Vagina (tissue), 2 donors: ENCODE measurements around the gene PPDPF. TPM values are rescaled to one million over a fixed set of nuclear protein-coding genes. Genes with fewer than 3 reads are reported as not detected.

Source experiments
- DNase-seq, 2 donors: peaks; one replicate each; pipeline ENCODE4 v3.0.0-alpha.2; 2017; ENCODE audit errors: extremely low spot score in 2 of 2
- H3K27ac ChIP-seq: fragments of 200-600 bp; sonication (generic); one replicate; pipeline ENCODE4 v1.5.1; 2019
- H3K27me3 ChIP-seq: fragments of 200-600 bp; sonication (generic); one replicate; pipeline ENCODE4 v1.5.1; 2019
- H3K36me3 ChIP-seq, 2 donors: fragments of 200-600 bp; sonication (generic); one replicate each; pipeline ENCODE4 v1.5.1; 2017 to 2019
- H3K4me1 ChIP-seq: fragments of 200-600 bp; sonication (generic); one replicate; pipeline ENCODE4 v1.5.1; 2019
- H3K4me3 ChIP-seq, 2 donors: fragments of 200-600 bp; sonication (generic); 1 replicate in 1 of 2; 2 replicates in 1 of 2; pipeline ENCODE4 v1.5.1; 2016 to 2019
- H3K9me3 ChIP-seq: fragments of 200-600 bp; sonication (generic); one replicate; pipeline ENCODE4 v1.5.1; 2019
- CTCF ChIP-seq, 3 experiments: fragments of 450-650 bp in 2 of 3; fragments of 200-600 bp in 1 of 3; sonication (generic) in 1 of 3; IDR thresholded peaks; one replicate each; pipeline ENCODE4 v1.5.1; 2017 to 2019; ENCODE audit warnings: antibody characterized with exemption in 3 of 3, mild to moderate bottlenecking in 2 of 3, moderate library complexity in 2 of 3
- POLR2A ChIP-seq, 2 donors: fragments of 450-650 bp; IDR thresholded peaks; one replicate each; pipeline ENCODE4 v1.6.1; 2017; ENCODE audit warnings: antibody characterized with exemption in 2 of 2, mild to moderate bottlenecking in 2 of 2, moderate library complexity in 2 of 2
- POLR2AphosphoS5 ChIP-seq, 2 donors: sonication (generic); formaldehyde crosslinking; IDR thresholded peaks; one replicate each; pipeline ENCODE4 v1.9.0; 2017; ENCODE audit warnings: antibody characterized with exemption in 2 of 2, mild to moderate bottlenecking in 2 of 2, low read depth in 1 of 2; ENCODE audit not compliant: insufficient read depth in 1 of 2
- intact Hi-C: fragments of 100-400 bp; cut with DNase I; formaldehyde crosslinking; loops from one replicate; pipeline ENCODE4 v1.15.1; 2023
- total RNA-seq: library from RNA; depleted of rRNA; stranded (reverse); fragments of >200 nt; gene quantifications from one replicate; pipeline ENCODE4 v1.2.3, GENCODE V29; 2016

PPDPF gene
- total RNA-seq, 1 donor from 2014 or later, result 198 TPM

GRCh38 chr20:63473555-63474449 lies 46.8 kb upstream of the PPDPF start:
- Histone ChIP-seq H3K36me3 (no peaks in the 10 kb centered on the region), H3K9me3 (no peaks in the 10 kb centered on the region), H3K4me3 (no peak overlapping the region), H3K4me1 (peaks cover 13% of the 10 kb centered on the region), H3K27me3 (peaks cover 11% of the 10 kb centered on the region), H3K27ac (no peak overlapping the region)
- intact Hi-C loops, result loop anchor here (10.0 kb wide), 1 partner anchor 299 kb away; no protein-coding TSS in a partner anchor
- TF ChIP-seq POLR2A (IDR thresholded peaks at IDR 0.05), result no peak
- TF ChIP-seq CTCF (IDR thresholded peaks at IDR 0.05), result no peak
- no peak for TF ChIP-seq POLR2AphosphoS5 (IDR thresholded peaks at IDR 0.05; ENCODE audit: insufficient read depth in 1 of 2, low read depth in 1 of 2)
- no peak for DNase-seq

GRCh38 chr20:63475209-63475608 lies 45.4 kb upstream of the PPDPF start:
- no peak for DNase-seq
- Histone ChIP-seq H3K9me3 (no peaks in the 10 kb centered on the region), H3K36me3 (no peaks in the 10 kb centered on the region), H3K4me3 (no peak overlapping the region), H3K27me3 (peaks cover 11% of the 10 kb centered on the region), H3K27ac (no peak overlapping the region), H3K4me1 (peaks cover 13% of the 10 kb centered on the region)
- TF ChIP-seq POLR2AphosphoS5 (IDR thresholded peaks at IDR 0.05; ENCODE audit: insufficient read depth in 1 of 2, low read depth in 1 of 2) (no peak), CTCF (IDR thresholded peaks at IDR 0.05) (no peak), POLR2A (IDR thresholded peaks at IDR 0.05) (no peak)
- intact Hi-C loops, result loop anchor here (10.0 kb wide), 1 partner anchor 300 kb away; no protein-coding TSS in a partner anchor

- no peak for TF ChIP-seq POLR2AphosphoS5 (IDR thresholded peaks at IDR 0.05; ENCODE audit: insufficient read depth in 1 of 2, low read depth in 1 of 2)
- TF ChIP-seq CTCF (IDR thresholded peaks at IDR 0.05), result no peak
- no peak for DNase-seq
- Histone ChIP-seq H3K36me3 (no peaks in the 10 kb centered on the region), H3K9me3 (no peaks in the 10 kb centered on the region), H3K27ac (no peak overlapping the region), H3K27me3 (peaks cover 2% of the 10 kb centered on the region), H3K4me3 (no peak overlapping the region), H3K4me1 (peaks cover 2% of the 10 kb centered on the region)
- intact Hi-C loops, result loop anchor here (10.0 kb wide), 1 partner anchor 302 kb away; no protein-coding TSS in a partner anchor
These were observed 43.4 kb upstream of the PPDPF start for GRCh38 chr20:63477061-63477616.

- TF ChIP-seq POLR2AphosphoS5 (IDR thresholded peaks at IDR 0.05; ENCODE audit: insufficient read depth in 1 of 2, low read depth in 1 of 2) (no peak), POLR2A (IDR thresholded peaks at IDR 0.05) (no peak), CTCF (IDR thresholded peaks at IDR 0.05) (no peak)
- peaks cover 2% of the 10 kb centered on the region for H3K27me3 ChIP-seq
These were observed 42.6 kb upstream of the PPDPF start for GRCh38 chr20:63477944-63478343.

More at GRCh38 chr20:63477944-63478343, 42.6 kb upstream of the PPDPF start:
- intact Hi-C loops, result loop anchor here (10.0 kb wide), 1 partner anchor 303 kb away; no protein-coding TSS in a partner anchor
- DNase-seq, result no peak
- H3K4me1 ChIP-seq, result no peaks in the 10 kb centered on the region
- no peaks in the 10 kb centered on the region for H3K9me3 ChIP-seq
- no peak overlapping the region for H3K4me3 ChIP-seq
- no peaks in the 10 kb centered on the region for H3K36me3 ChIP-seq
- H3K27ac ChIP-seq, result no peak overlapping the region
